GM12891 (cell line): ENCODE measurements around the gene HNRNPA3.

ENCODE experiments used
- DNase-seq: peaks from one replicate; pipeline ENCODE4 v3.0.0; 2011; ENCODE audit warnings: low spot score; ENCODE audit not compliant: insufficient read length
- FAIRE-seq: peaks from 2 replicates; lab custom pipeline; 2011; peaks lifted over from hg19 to GRCh38; lab: Jason Lieb, UNC
- PAX5 ChIP-seq: IDR thresholded peaks from 2 replicates; pipeline ENCODE4 v1.6.1; 2011; ENCODE audit warnings: low read length, moderate library complexity, mild to moderate bottlenecking; ENCODE audit not compliant: insufficient read depth, severe bottlenecking
- POLR2A ChIP-seq: IDR thresholded peaks from 2 replicates; pipeline ENCODE4 v1.6.1; 2011; ENCODE audit warnings: low read depth, low read length, control low read depth
- POLR2AphosphoS5 ChIP-seq: IDR thresholded peaks from 2 replicates; pipeline ENCODE4 v1.6.1; 2011; ENCODE audit warnings: low read depth, low read length, control low read depth
- POU2F2 ChIP-seq: IDR thresholded peaks from 2 replicates; pipeline ENCODE4 v1.6.1; 2011; ENCODE audit warnings: low read depth, mild to moderate bottlenecking, control low read depth, low read length, moderate library complexity
- SPI1 ChIP-seq: IDR thresholded peaks from 2 replicates; pipeline ENCODE4 v1.6.1; 2011; ENCODE audit warnings: low read depth, low read length, control low read depth
- TAF1 ChIP-seq: IDR thresholded peaks from 2 replicates; pipeline ENCODE4 v1.6.1; 2011; ENCODE audit warnings: low read depth, low read length, control low read depth

Gene HNRNPA3

GRCh38 chr2:177272765-177273164, 60.2 kb downstream of the HNRNPA3 start:
- DNase-seq (no peak), FAIRE-seq (no peak)
- TF ChIP-seq POLR2A, result no peak
- TF ChIP-seq TAF1, result no peak
- no peak for TF ChIP-seq PAX5
- TF ChIP-seq POLR2AphosphoS5, result no peak
- no peak for TF ChIP-seq SPI1
- TF ChIP-seq POU2F2, result no peak

- TF ChIP-seq SPI1, result no peak
- no peak for TF ChIP-seq POU2F2
- TF ChIP-seq POLR2A, result no peak
- TF ChIP-seq PAX5, result no peak
- TF ChIP-seq POLR2AphosphoS5, result no peak
- no peak for TF ChIP-seq TAF1
- DNase-seq (no peak), FAIRE-seq (no peak)
Measured at GRCh38 chr2:177273408-177273807, 60.8 kb downstream of the HNRNPA3 start.
